Chondrocyte (in vitro differentiated cells): ENCODE measurements around the gene GADD45G. TPM values are rescaled to one million over a fixed set of nuclear protein-coding genes. Genes with fewer than 3 reads are reported as not detected.

Source experiments
- DNase-seq: peaks from one replicate; pipeline ENCODE4 v3.0.0; 2021; ENCODE audit warnings: mixed read lengths, low spot score
- H3K27ac Mint-ChIP-seq: one replicate; pipeline ENCODE4 v1.8.0; 2021; ENCODE audit warnings: mild to moderate bottlenecking, moderate library complexity, mixed read lengths; ENCODE audit not compliant: unreplicated experiment
- H3K27me3 Mint-ChIP-seq: 2 replicates; pipeline ENCODE4 v1.8.0; 2021; ENCODE audit warnings: low read depth, mixed read lengths
- H3K36me3 Mint-ChIP-seq: 2 replicates; pipeline ENCODE4 v1.8.0; 2021; ENCODE audit warnings: low read depth, mixed read lengths
- H3K4me1 Mint-ChIP-seq: 2 replicates; pipeline ENCODE4 v1.8.0; 2021; ENCODE audit warnings: low read depth, mild to moderate bottlenecking, mixed read lengths
- H3K4me3 Mint-ChIP-seq: one replicate; pipeline ENCODE4 v1.8.0; 2021; ENCODE audit warnings: mild to moderate bottlenecking, moderate library complexity, mixed read lengths; ENCODE audit not compliant: unreplicated experiment
- H3K9me3 Mint-ChIP-seq: 2 replicates; pipeline ENCODE4 v1.8.0; 2021; ENCODE audit warnings: low read depth, mixed read lengths
- total RNA-seq: library from RNA; stranded (reverse); gene quantifications from 3 replicates; pipeline ENCODE4 v1.2.1, GENCODE V29; 2021
- TF ChIP-seq, protein P1 (sequence below): fragments of 200-600 bp; sonication (generic); IDR thresholded peaks from 2 replicates; pipeline ENCODE4 v1.5.0; 2021; ENCODE audit warnings: antibody characterized with exemption, mild to moderate bottlenecking, moderate library complexity

GADD45G gene
- total RNA-seq, 1 donor from 2014 or later: 4.6 TPM

DNA sequence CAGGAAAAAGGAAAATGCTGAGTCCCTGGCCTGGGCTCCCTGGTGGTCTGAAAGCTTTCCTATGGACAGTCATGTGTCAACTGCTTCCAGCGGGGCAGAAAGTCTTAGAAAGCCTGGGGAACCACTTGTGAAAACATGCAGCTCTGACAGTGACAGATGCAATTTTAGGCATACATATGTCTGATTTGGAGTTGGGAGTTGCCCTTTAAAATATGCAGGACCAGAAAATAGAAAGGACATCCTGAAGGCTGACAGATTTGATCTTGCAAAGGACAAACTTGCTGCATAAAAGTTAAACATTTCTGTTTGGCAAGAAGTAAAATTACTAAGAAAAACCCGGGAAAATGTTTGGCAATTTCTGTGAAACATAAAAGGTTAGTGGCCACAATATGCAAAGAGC, 23.8 kb downstream of the GADD45G start:
- H3K27ac Mint-ChIP-seq: no peak overlapping the region
- peaks cover 32% of the 10 kb centered on the region for H3K27me3 Mint-ChIP-seq
- no peaks in the 10 kb centered on the region for H3K36me3 Mint-ChIP-seq
- no peak for DNase-seq
- H3K4me3 Mint-ChIP-seq: no peak overlapping the region
- peaks cover under 1% of the 10 kb centered on the region for H3K4me1 Mint-ChIP-seq
- H3K9me3 Mint-ChIP-seq: no peaks in the 10 kb centered on the region
- TF ChIP-seq, protein P1, sequence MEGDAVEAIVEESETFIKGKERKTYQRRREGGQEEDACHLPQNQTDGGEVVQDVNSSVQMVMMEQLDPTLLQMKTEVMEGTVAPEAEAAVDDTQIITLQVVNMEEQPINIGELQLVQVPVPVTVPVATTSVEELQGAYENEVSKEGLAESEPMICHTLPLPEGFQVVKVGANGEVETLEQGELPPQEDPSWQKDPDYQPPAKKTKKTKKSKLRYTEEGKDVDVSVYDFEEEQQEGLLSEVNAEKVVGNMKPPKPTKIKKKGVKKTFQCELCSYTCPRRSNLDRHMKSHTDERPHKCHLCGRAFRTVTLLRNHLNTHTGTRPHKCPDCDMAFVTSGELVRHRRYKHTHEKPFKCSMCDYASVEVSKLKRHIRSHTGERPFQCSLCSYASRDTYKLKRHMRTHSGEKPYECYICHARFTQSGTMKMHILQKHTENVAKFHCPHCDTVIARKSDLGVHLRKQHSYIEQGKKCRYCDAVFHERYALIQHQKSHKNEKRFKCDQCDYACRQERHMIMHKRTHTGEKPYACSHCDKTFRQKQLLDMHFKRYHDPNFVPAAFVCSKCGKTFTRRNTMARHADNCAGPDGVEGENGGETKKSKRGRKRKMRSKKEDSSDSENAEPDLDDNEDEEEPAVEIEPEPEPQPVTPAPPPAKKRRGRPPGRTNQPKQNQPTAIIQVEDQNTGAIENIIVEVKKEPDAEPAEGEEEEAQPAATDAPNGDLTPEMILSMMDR: no peak

DNA sequence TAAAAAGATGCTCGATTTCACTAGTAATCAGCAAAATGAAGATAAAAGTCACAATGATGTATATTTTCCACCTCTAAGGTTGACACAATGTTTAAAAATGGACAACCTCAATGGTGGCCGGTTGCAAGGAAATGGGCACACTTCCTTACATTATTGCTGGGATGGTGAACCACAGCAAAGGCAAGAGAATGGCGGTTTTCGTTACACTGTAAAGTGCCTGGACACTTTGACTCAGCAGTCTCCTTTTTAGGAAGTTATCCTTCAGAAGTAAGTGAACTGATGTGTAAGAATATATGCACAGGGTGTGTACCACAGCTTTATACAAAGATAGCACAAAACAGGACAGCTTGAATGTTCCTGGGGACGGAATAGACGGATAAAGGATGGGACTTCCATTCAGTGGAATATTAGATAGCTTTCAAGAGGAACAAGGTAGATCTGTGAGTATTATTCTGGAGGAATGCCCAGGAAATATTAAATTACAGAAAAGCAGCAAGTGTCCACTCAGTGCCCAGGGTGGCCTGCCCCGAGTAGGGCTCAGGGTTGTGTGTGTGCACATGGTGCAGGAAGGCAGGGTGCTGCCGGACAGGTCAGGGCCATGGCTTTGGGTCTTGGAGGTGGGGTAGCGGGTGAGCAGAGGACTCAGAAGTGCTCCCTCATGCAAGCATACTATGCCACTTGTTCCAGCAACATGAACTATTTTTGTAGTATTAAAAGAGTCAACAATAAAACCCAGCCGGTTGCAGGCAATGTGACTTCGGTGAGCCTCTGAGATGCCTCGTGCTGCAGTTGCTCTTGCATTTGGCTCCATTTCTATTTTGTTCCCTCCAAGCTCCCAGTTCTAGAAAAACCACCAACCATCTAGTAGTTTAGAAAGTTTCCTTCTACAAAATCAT, 24.5 kb downstream of the GADD45G start:
- DNase-seq: no peak
- peaks cover 32% of the 10 kb centered on the region for H3K27me3 Mint-ChIP-seq
- no peaks in the 10 kb centered on the region for H3K36me3 Mint-ChIP-seq
- no peaks in the 10 kb centered on the region for H3K4me1 Mint-ChIP-seq
- TF ChIP-seq, protein P1: no peak
- no peak overlapping the region for H3K4me3 Mint-ChIP-seq
- H3K9me3 Mint-ChIP-seq: no peaks in the 10 kb centered on the region
- H3K27ac Mint-ChIP-seq: no peak overlapping the region

DNA sequence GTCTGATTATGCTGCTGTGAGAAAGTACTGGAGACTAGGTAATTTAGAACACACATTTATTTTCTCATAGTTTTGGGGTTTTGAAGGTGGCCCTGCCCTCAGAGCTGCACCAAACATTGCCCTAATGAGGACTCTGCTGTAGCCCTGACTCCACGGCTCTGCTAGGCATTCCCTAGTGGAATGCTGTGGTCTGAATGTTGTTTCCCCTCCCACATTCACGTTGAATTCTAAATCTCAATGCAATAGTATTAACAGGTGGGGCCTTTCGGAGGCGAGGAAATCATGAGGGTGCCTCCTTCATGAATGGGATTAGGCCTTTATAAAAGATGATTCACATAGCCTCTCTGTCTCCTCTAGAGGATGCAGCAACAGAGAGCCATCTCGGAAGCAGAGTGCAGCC, 25.7 kb downstream of the GADD45G start:
- Mint-ChIP-seq H3K27me3 (peaks cover 30% of the 10 kb centered on the region), H3K27ac (no peak overlapping the region), H3K4me1 (peaks cover 7% of the 10 kb centered on the region), H3K9me3 (no peaks in the 10 kb centered on the region), H3K4me3 (no peak overlapping the region), H3K36me3 (no peaks in the 10 kb centered on the region)
- no peak for DNase-seq
- TF ChIP-seq, protein P1: no peak

DNA sequence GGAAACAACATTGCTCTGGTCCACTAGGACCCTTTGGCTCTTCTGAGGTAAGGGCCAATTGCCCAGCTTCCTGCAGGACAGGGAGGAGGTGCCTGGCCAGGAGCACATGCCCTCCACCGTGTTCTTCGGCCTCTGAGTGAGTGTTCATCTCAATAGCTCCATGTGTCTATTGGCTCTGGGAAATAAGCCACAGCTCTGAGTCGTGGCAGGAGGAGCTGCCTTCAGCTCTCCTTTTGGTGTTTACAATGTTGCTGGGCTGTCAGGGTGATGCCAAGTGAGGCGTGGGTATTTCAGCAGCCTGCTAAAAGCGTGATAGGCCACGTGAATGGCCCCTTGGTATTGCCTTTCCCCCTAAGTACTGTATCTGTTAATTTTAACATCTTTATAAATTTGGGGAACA, 26.6 kb downstream of the GADD45G start:
- H3K4me1 Mint-ChIP-seq: peaks cover 7% of the 10 kb centered on the region
- H3K27me3 Mint-ChIP-seq: peaks cover 30% of the 10 kb centered on the region
- DNase-seq: no peak
- TF ChIP-seq, protein P1: no peak
- no peak overlapping the region for H3K27ac Mint-ChIP-seq
- H3K9me3 Mint-ChIP-seq: no peaks in the 10 kb centered on the region
- no peaks in the 10 kb centered on the region for H3K36me3 Mint-ChIP-seq
- H3K4me3 Mint-ChIP-seq: no peak overlapping the region

DNA sequence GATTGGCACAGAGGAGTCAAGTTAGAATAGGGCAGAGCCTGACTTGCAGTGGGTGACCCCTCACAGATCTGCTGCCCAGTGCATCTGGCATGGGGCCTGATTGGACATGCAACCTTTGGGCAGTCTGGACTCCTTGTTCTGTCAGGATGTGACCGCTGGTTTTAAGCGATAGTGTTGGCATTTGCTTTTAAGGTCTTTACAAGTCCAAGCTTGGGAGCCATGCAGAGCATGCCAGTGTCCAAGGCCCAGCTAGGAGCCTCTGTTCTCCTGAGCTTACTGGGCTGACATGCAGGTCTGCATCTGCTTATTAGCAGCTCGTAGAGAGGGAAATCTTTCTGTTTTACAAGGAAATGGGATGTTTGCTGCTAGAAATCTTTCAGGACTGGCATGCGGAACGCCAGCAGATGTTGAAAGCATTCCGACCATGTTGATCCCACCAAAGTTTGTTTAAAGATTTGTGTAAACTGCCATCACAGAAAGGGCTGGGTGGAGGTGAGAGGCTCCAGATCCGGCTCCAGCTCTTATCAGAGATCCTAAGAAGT, 27.5 kb downstream of the GADD45G start:
- H3K36me3 Mint-ChIP-seq: no peaks in the 10 kb centered on the region
- no peaks in the 10 kb centered on the region for H3K9me3 Mint-ChIP-seq
- TF ChIP-seq, protein P1: no peak
- no peak overlapping the region for H3K27ac Mint-ChIP-seq
- no peak for DNase-seq
- H3K4me3 Mint-ChIP-seq: no peak overlapping the region
- H3K27me3 Mint-ChIP-seq: peaks cover 22% of the 10 kb centered on the region
- peaks cover 7% of the 10 kb centered on the region for H3K4me1 Mint-ChIP-seq
